Measurements from ENCODE around the gene RAPGEFL1. TPM values are rescaled to one million over a fixed set of nuclear protein-coding genes. Genes with fewer than 3 reads are reported as not detected.
A peak's percentile ranks its signal among the peaks of the same experiment; 100 is the strongest.
"Not testable (repeated sequence)": the region's sequence is repeated elsewhere in the genome, so short reads cannot be mapped to it uniquely, and the experiment has no call there.

RAPGEFL1 gene
- total RNA-seq, 2 experiments from 2014 or later = 7.7 to 9.4 TPM

DNA sequence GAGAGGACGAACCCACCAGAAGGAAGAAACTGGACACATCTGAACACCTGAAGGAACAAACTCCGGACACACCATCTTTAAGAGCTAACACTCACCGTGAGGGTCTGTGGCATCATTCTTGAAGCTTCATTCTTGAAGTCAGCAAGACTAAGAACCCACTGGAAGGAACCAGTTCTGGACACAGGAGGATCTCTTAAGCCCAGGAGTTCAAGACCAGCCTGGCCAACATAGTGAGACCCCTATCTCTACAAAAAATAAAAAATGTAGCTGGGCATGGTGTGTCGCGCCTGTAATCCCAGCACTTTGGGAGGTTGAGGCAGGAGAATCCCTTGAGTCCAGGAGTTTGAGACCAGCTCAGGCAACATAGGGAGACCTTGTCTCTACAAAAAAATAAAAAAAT, 21.3 kb downstream of the RAPGEFL1 start:
- Mint-ChIP-seq H3K9me3 (no peaks in the 10 kb centered on the region), H3K4me3 (peak overlapping the region; percentile 20), H3K4me1 (ENCODE audit: low read depth) (peaks cover 5% of the 10 kb centered on the region), H3K27ac (no peak overlapping the region), H3K36me3 (ENCODE audit: low read depth) (no peaks in the 10 kb centered on the region), H3K27me3 (peaks cover 13% of the 10 kb centered on the region)
- CTCF ChIA-PET = interaction anchor here (1.0 to 1.4 kb wide), 2 partner anchors 20 to 92 kb away, joined by 3 read pairs; no protein-coding TSS in a partner anchor
- ATAC-seq (ENCODE audit: poor library complexity) (no peak), DNase-seq (no peak)
- H3K36me3 ChIP-seq (ENCODE audit: insufficient read depth, low read length) = no peaks in the 10 kb centered on the region
- intact Hi-C loops (cut with DNase I, micrococcal nuclease) = no loop called here
- no peaks in the 10 kb centered on the region for H3K27me3 ChIP-seq (ENCODE audit: control insufficient read depth in 1 of 2, insufficient read depth in 2 of 2, low read length in 2 of 2)
- peaks cover 7% of the 10 kb centered on the region for H3K4me1 ChIP-seq (ENCODE audit: insufficient read depth, low read length)
- POLR2A ChIA-PET = no interaction called here
- no peaks in the 10 kb centered on the region for H3K9me3 ChIP-seq (ENCODE audit: control insufficient read depth in 1 of 2, insufficient read depth in 1 of 2, low read length in 2 of 2)
- TF ChIP-seq, protein P1, sequence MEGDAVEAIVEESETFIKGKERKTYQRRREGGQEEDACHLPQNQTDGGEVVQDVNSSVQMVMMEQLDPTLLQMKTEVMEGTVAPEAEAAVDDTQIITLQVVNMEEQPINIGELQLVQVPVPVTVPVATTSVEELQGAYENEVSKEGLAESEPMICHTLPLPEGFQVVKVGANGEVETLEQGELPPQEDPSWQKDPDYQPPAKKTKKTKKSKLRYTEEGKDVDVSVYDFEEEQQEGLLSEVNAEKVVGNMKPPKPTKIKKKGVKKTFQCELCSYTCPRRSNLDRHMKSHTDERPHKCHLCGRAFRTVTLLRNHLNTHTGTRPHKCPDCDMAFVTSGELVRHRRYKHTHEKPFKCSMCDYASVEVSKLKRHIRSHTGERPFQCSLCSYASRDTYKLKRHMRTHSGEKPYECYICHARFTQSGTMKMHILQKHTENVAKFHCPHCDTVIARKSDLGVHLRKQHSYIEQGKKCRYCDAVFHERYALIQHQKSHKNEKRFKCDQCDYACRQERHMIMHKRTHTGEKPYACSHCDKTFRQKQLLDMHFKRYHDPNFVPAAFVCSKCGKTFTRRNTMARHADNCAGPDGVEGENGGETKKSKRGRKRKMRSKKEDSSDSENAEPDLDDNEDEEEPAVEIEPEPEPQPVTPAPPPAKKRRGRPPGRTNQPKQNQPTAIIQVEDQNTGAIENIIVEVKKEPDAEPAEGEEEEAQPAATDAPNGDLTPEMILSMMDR (IDR thresholded peaks at IDR 0.05) = no peak
- H3K4me3 ChIP-seq (ENCODE audit: low read length) = no peak overlapping the region
- H3K27ac ChIP-seq (ENCODE audit: low read depth in 1 of 2, low read length in 2 of 2) = no peak overlapping the region

DNA sequence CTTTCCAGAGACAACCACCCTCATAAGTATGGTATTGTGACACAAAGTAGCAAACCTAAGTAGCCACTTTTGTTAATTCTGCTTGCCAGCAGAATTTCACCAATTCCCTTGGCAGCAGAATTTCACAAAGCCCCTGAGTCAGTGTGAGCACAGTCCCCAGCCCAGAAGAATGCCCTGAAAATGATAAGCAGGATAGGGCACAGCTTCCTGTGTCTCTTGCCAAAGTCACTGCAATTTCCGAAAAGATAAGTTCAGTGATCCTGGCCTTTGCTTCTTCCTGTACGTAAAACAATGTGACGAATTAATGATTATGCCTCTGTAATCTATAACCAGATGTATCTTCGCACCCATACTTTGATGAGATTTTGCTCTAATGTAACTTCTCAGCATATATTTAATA, 25.9 kb downstream of the RAPGEFL1 start:
- ATAC-seq (ENCODE audit: poor library complexity) (no peak), DNase-seq (no peak)
- H3K36me3 Mint-ChIP-seq (ENCODE audit: low read depth) = no peaks in the 10 kb centered on the region
- H3K4me1 ChIP-seq (ENCODE audit: insufficient read depth, low read length) = peaks cover 7% of the 10 kb centered on the region
- H3K27me3 Mint-ChIP-seq = peaks cover 9% of the 10 kb centered on the region
- TF ChIP-seq, protein P1 (IDR thresholded peaks at IDR 0.05) = no peak
- no peak overlapping the region for H3K27ac Mint-ChIP-seq
- H3K36me3 ChIP-seq (ENCODE audit: insufficient read depth, low read length) = no peaks in the 10 kb centered on the region
- POLR2A ChIA-PET = interaction anchor here (0.7 kb wide), 1 partner anchor 26 kb away, joined by 4 read pairs; the partner anchor contains the start of gene RAPGEFL1
- CTCF ChIA-PET = interaction anchor here (1.1 to 2.6 kb wide), 3 partner anchors 12 to 177 kb away, joined by 3 to 10 read pairs (median 4); no protein-coding TSS in a partner anchor
- no peak overlapping the region for H3K27ac ChIP-seq (ENCODE audit: low read depth in 1 of 2, low read length in 2 of 2)
- H3K9me3 Mint-ChIP-seq = no peaks in the 10 kb centered on the region
- peaks cover 5% of the 10 kb centered on the region for H3K4me1 Mint-ChIP-seq (ENCODE audit: low read depth)
- H3K27me3 ChIP-seq (ENCODE audit: control insufficient read depth in 1 of 2, insufficient read depth in 2 of 2, low read length in 2 of 2) = no peaks in the 10 kb centered on the region
- H3K9me3 ChIP-seq (ENCODE audit: control insufficient read depth in 1 of 2, insufficient read depth in 1 of 2, low read length in 2 of 2) = no peaks in the 10 kb centered on the region
- H3K4me3 ChIP-seq (ENCODE audit: low read length) = no peak overlapping the region
- intact Hi-C loops (cut with DNase I, micrococcal nuclease) = loop anchor here (5.0 kb wide), 2 partner anchors 154 to 214 kb away; partner anchors contain the start of gene TOP2A (in 1 of the 2)
- H3K4me3 Mint-ChIP-seq = no peak overlapping the region

DNA sequence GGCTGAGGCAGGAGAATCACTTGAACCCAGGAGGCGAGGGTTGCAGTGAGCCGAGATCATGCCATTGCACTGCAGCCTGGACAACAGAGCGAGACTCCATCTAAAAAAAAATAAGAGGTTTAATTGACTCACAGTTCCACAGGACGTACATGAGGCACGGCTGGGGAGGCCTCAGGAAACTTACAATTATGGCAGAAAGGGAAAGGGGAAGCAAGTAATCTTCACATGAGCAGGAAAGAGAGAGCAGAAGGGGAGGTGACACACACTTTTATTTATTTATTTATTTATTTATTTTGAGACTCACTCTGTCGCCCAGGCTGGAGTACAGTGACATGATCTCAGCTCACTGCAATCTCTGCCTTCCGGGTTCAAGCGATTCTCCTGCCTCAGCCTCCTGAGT, 28.9 kb downstream of the RAPGEFL1 start:
- H3K36me3 ChIP-seq (ENCODE audit: insufficient read depth, low read length); H3K4me1 Mint-ChIP-seq (ENCODE audit: low read depth); H3K4me3 Mint-ChIP-seq; H3K27ac ChIP-seq (ENCODE audit: low read depth in 1 of 2, low read length in 2 of 2); H3K9me3 ChIP-seq (ENCODE audit: control insufficient read depth in 1 of 2, insufficient read depth in 1 of 2, low read length in 2 of 2); intact Hi-C loops (cut with DNase I, micrococcal nuclease); H3K36me3 Mint-ChIP-seq (ENCODE audit: low read depth); POLR2A ChIA-PET; DNase-seq; H3K27ac Mint-ChIP-seq; H3K27me3 ChIP-seq (ENCODE audit: control insufficient read depth in 1 of 2, insufficient read depth in 2 of 2, low read length in 2 of 2); H3K4me3 ChIP-seq (ENCODE audit: low read length); H3K4me1 ChIP-seq (ENCODE audit: insufficient read depth, low read length); H3K27me3 Mint-ChIP-seq; CTCF ChIA-PET; ATAC-seq (ENCODE audit: poor library complexity); H3K9me3 Mint-ChIP-seq: not testable (repeated sequence)
